Measurements from ENCODE around the gene ARGLU1.

DNA sequence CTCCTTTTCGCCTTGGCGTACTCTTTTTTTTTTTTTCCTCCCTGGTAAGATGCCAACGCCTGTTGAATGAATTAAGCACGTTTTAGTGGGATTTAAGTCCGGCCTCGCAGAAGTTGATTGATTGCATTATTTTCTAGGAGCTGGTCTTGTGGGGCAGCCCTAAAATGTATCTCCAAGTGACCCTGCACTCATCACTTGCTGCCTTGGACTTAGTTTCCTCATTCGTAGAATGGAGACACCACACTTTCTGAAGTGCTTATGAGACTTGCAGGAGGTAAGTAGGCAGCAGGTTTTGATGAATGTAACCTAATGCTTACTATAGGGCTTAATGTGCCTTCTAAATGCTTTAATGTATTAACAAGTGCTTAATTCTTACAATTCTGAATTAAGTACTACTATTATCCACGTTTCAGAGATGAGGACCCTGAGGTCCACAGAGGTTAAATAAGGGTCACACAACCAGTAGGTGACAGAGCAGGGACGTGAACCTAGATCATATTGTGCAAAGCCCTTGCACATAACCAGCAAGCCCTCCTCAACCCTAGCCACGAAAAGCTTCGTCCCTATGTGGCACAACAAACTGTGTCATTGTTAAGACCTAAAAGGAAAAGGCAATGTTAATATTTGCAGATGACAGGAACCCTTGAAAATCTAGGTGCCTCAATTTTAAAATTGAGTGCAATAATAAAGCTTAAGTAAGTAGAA is 514 bp upstream of the ARGLU1 start:
- TF ChIP-seq CTCF (IDR thresholded peaks at IDR 0.05; ENCODE audit: low read depth, low read length) (no peak), POLR2A (IDR thresholded peaks at IDR 0.05; ENCODE audit: extremely low read depth, insufficient read length) (no peak), MYC (IDR thresholded peaks at IDR 0.05; ENCODE audit: low read depth, low read length) (no peak)
